HG03457 (cell line): ENCODE results near the gene ARID5B.
A peak's percentile ranks its signal among the peaks of the same experiment; 100 is the strongest.

ENCODE experiments used
- ATAC-seq: cut with Tn5 transposase; IDR thresholded peaks from one replicate; pipeline ENCODE4 v1.9.1; 2021; ENCODE audit warnings: moderate number of reproducible peaks; ENCODE audit not compliant: unreplicated experiment

ARID5B gene

DNA sequence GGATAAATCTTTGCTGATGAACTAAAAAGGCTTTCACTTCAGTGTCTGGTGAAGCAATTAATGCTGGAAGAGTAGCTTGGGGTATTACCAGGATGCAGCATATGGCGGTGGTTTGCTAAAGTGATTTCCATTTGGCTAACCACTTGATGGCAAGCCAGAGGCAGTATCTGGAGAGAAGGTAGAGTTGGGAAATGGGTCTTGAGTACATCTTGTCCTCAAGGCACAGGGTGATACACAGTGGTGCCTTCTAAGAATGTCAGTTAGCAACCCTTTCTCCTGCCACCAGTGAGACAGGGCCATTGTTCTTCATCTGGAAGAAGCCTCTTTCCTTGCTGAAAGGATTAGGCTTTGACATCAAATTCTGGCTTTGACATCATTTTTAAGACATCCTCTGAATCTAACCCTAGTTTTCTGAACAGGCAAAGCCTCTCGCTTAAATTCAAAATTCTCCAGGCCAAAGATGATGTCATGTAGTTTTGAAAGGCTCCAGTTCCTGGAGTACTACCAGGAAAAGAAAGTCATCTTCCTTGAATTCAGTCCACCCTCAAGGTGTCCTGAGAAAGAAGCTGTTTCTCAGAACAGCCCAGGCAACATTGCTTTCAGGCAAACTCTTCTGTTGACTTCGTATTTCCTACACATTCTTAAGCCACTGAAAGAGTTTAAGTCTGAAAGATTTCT is 162.4 kb downstream of the ARID5B start:
- ATAC-seq, result no peak

DNA sequence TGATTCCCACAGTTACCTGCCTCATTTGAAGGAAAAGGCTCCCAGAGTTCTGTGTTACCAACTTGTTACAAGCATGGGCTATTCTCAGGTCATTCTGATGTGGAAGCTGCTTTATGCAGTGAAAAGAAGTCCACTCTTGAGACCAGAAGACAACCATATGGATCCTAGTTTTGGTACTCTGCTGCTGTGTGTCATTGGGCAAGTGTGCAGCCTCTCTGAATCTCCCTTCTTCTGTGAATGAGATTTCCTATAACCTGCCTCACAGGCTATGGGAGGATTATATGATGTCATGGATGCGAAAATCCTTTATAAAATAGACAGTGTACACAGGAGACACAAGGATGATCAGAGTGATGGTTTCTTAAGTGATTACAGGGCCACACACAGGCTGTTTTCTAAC is 166.1 kb downstream of the ARID5B start:
- ATAC-seq, result no peak

DNA sequence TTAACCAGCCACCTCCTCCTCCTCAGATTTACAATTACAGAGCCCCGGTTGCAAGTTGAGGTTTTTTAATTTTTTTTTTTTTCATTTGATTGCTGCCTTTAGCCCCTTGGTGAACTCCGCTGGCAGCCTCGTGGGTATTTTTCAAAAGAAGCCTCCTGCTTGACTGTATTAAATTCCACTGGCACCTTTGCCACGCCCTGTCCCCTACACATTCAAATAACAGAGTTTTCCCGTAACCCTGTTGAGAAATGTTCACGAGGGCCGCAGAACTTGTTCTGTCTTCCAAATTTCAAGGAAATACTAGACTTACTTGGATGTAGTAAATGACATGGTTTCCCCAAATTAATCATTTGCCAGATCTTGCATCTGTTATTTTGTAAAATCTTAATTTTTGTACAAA is 167.0 kb downstream of the ARID5B start:
- ATAC-seq, result no peak

DNA sequence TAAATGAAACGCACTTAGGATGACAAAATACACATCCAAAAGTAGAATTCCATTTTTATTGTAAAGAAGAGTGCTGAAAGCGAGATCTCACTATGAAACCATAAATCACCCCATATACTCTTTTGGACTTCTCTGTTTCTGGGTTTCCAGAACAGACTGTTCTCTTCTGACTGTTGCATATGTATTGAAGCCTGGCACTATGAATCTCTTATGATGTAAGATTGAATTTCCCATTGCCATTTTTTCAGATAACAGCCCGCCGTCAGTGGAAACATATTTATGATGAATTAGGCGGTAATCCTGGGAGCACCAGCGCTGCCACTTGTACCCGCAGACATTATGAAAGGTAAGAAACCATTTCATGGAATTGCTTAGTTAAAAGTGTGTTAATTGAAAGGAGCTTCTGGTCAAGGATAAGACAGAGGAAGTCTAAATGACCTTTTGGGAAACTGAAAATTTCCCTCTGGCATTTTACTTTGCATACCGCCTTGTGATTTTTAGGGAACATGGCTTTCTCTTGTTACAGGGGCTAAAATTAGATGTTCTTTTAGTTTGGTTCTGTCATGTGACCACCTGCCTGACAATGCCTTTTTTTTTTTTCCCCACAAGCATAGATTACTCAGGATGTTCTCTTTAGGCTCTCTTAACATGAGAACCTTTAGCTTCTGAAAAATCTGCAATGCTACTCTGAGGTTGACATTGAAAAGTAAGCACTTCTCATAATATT is 168.1 kb downstream of the ARID5B start:
- no peak for ATAC-seq

DNA sequence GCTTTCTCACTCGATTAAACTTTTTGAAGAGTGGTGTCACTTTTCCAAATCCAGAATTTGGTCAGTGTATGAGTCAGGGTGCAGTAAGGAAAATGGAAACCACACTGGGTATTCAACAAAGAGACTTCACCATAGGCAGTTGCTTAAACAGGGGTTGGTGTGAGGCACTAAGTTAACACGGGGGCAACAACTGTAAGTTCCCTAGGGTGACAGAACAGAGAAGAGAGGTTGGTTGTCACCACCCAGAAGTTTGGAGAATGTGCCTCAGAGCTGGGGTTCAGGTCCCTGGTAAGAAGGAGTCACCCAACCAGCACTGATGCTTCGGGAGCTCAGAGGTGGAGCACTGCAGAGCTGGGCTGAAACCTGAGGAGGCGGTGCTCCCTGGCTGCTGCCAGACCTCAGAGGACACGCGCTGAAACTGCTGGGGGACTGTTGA is 170.4 kb downstream of the ARID5B start:
- no peak for ATAC-seq

DNA sequence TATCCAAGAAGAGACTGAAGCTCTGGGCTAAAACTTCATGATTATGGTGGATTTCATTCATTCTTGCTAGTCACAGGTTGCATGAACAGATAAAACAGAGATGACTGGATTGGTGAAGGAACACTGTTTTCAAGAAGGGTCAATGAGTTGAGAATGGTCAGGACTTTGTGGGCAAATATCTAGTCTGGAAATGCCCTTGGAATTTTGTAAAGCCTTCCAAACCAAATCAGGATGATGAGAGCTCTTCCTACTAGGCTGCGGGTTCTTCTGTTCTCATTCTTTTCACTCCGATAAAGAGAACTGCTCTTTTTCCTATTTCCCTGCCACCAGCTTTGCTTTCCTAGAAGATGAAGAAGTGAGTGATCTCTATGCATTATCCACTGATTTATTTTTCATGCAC is 171.4 kb downstream of the ARID5B start:
- no peak for ATAC-seq

DNA sequence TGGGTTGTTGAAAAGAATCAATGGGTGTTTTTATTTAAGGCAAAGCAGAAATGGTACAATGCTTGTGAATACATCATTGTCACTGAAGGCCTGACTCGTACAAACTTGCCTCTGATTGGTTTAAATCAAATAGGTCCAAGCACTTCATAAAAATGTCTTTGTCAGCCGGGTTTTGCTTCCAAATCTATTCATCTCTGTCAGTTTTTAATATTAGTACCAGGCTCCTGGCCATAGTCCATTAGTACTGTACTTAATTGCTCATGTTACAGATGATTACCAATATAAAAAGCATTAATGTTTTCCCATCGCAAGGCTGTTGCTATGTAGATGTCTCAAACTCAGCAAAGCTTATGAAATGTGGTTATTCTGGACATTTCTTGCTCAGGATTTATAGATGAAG is 171.9 kb downstream of the ARID5B start:
- no peak for ATAC-seq

DNA sequence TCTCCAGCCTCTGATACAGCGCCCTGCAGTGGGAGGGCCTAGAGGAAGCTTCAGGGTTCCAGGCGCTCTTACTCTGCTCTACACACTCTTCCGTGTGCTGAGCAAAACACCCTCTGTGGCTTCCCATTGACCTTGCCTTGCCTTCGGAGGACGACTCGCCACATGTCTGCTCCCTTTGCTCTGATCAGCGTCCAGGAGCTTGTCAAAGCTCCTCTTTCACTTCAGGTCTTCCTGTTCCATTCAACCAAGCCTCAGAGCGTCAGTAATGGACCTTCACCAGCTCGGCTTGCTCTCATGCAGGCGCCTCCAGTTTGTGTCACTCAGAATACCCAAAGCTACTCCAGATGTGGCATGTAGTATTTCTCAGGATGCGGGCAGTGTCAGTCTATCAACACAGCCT is 173.9 kb downstream of the ARID5B start:
- no peak for ATAC-seq

DNA sequence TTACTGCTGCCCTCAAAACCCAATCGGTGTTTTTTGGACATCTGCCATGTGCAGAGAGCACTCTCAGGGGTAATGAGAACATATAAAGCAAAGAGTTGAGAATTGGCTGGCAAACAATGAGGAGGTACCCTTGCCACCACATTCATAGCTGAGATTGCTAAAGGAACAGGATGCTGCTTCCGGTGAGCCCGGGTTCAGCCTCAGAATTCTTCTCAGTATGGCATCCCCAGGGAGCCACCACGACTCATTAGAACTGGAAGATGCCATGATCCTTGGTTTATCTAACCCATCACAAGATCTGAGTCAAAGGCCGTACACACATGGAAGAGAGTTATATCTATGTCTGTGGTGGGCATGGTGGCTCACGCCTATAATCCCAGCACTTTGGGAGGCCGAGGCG is 174.4 kb downstream of the ARID5B start:
- ATAC-seq, result no peak

DNA sequence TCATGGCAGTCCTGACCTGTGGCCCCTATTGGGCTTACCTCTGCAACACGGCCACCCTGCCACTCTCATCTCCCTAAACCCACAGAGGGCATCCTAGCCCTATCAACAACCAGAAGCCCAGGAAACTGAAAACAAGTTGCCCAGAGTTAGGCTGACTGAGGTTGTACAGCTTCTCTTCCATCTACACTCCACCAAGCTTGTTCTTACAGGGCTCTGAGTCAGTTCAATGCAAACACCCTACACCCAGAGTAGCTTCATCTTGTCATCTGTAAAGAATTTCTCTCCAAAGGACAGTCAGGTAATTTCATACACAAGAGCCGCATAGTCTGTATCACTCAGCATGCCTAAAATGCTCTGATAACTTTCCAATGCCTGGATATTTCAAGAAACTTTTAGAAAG is 175.4 kb downstream of the ARID5B start:
- ATAC-seq, result no peak

DNA sequence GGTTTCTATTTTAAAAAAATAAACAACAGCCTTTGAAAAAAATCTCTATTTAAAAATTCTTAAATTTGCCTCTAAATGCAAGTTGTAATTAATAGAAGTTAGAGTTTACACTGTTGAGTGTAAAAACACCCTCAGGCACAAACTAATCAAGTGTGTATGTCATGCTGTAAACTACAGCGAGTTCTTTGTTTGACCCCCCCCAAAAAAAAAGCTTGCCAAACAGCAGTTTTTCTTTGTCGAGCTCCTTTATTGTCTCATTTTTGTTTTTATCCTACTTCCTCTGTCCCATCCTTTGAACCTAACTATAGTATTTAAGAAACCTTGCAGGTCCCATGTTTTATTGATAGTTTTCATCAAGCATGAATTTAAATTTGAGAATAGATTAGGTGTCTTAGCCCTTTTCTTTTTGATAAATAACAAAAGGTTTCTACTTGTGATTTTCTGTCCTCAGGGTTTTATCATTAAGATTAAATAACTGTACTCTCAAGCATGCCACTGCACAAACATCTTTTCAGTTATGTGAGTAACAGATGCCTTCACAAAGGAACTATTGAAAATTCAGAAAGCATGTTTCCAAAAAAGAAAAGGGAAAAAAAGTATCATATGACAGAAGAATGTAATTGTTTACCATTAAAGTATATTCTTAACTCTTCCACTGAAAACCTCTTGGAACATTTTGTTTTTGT is 176.0 kb downstream of the ARID5B start:
- no peak for ATAC-seq

DNA sequence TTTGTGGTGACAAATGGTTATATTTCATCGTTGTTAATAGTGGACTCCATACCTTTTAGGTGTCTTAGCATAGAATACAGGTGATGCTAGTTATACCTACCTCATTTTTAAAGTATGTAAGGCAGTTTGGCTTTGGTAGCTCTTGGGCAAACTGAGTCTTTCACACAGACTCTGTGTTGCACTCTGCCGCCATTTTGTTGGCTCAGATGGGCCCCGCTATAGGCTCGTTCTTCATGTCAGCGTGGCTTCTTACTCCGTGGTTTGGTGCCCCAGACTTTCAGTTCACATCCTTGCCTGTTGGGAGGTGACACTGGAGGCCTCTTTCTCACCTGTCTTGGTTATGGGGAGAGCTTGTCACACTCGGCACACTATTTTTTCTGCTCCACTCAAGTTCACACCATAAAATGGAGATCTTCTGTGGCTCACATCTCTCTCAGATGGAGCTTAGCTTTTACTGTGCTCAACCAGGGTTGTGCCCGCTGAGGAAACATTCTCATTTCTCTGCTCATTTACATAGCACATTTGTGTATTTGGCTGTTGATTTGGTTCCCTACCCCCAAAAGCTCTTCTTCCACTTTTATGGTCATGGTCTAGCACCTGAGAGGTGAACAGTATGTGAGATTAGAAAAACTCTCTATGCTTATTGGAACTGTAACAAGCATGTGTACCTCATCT is 178.5 kb downstream of the ARID5B start:
- peak; percentile 45 for ATAC-seq

DNA sequence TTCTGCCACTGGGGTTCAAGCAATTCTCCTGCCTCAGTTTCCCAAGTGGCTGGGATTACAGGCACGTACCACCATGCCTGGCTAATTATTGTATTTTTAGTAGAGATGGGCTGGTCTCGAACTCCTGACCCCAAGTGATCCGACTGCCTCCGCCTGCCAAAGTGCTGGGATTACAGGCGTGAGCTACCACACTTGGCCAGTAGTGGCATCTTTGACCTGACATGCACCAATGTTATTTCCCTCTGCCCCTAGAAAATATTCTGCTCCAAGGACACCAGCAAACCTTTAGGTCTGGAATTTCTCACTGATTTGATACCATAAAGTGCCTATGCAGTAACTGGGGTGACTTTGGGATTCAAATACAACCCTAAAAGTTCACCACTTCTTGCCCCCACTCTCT is 179.4 kb downstream of the ARID5B start:
- ATAC-seq, result no peak

DNA sequence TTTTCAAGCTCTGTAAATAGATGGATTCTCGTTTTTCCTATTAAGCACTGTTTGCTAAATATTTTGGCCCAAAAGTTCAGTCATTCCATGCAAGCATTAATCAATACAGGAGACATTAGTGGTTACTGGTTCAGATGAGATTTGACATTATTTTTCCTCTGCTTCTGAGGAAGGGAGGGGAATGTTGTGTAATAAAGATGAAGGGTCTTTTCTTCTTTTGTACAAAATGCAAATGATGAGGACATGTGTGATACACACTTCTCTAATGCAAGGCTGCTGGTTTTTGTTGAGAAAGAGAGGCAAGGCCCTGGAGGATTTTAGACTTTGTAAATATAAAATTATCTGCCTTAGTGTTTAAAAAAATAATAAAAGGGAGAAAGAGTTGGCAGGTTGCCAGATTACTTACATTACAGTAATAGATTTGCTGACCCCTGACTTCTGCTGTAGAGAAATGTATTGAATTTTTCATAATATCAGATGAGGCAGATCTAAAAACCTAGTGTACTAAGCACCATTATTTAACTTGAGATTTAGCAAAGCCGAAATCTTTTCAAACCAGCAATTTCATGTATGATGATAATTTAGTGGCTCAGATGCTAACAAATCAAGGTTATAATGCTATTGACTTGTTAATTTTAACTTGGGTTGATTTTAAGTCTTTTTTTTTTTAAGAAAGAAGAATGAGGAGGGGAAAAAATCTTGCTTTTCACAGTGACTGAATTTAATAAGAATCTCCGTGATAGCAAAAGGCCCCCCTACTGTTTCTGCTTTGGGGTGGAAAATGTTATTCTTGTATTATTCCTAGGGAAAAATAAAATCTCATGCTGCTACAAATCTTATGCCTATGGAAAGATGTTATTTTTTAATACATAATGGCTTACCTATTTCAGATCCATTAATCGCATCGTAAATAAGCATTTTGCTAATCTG is 180.1 kb downstream of the ARID5B start:
- no peak for ATAC-seq

DNA sequence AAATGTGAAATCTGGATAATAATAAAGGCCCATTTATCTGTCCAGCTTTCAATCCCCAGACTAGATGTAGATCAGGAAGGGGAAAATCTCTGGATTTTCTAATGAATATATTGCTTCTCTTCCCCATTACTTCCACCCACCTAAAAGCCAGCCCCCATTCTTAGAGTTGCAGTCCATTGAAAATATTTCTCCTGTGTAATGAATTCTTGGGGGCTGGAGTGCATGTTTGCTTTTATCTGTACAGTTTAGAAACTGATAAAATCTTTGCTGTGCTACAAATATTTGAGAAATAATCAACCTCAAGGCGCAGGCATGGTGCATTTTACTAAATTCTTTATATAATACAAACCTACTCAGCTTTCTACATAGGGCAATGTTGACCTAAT is 180.8 kb downstream of the ARID5B start:
- no peak for ATAC-seq

DNA sequence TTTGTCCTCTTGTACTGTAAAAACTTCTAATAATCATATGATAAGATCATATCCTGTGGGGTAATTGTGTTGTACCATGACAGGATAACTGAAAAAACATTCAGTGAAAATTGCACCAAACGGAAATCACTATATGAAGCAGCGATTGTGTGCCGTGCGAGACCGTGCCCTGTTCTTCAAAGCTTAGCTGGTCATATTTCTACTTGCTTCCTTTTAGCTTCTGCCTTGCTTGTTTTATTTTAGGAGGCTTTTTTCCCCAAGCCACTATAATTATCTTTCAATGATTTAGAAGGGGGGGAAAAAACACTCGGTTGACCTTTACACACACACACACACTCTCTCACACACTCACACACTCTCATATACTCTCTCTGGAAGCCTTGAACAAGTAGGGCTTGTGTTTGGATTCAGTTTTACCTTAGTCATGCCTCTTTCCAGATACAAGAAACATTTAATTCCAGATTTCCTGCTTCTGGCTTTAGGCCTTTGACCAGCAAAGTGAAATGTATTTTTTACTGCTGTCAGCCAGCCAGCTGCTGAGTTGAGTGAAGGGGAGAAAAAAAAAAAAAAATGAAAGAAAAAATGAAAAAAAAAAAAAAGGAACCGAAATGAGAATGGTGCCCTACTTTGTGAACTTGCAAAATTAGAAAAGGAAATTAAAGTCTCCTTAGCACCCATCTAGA is 181.4 kb downstream of the ARID5B start:
- ATAC-seq, result peak; percentile 30

DNA sequence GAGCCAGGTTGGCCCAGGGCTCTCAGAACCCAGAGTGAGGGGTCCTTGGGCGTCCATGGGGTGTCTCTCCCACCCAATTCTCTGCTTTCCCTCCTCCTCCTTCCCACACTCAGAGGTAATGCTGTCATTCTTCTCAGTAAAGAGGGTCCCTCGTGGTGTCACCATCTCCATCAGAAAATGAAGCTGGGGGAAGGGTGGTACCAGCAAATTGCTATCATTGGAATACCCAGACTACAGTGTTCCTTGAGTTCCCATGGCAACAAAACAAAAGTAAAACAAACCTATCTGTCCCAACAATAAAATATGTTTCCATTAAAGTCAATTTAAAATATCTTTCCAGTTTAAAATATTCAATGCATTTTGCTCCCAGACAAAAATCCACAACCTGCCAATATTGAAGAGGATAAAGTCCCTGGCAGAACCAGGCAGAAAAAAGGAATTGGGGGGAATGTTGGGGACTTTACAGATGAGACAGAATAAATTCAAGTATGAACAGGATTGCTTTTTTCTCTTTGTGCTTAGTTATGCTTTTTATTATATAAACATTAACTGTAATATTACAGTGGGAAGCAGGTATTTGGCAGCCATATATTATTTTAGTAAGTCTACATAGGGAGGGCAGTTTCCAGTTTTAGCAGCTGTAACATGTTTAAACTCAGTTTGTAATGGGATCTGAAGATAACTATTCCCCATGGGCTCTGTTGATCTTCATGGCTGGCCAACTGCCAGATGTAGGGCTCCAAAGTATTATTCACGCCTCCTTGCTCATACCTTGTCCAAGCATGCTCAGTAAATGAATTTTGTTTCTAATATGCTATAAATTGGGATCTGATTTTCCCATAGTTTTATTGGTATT is 182.1 kb downstream of the ARID5B start:
- ATAC-seq, result no peak

DNA sequence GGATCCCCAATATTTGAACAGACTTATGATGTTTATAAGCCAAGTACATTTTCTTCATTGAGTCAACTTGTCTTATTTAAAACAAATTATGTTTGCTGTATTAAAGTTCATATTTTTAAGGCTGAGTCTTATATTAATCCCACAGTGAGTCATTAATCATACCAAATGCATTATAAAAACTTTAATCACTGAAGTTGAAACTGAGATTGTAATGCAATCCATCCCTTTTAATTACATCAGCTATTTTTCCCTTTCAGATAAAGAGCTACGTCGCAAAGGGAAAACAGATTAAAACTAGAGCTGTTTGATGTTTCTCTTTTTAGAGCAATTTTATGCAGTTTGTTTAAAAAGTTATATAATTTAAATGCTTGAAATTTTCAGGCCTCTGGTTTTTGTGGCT is 183.0 kb downstream of the ARID5B start:
- no peak for ATAC-seq

DNA sequence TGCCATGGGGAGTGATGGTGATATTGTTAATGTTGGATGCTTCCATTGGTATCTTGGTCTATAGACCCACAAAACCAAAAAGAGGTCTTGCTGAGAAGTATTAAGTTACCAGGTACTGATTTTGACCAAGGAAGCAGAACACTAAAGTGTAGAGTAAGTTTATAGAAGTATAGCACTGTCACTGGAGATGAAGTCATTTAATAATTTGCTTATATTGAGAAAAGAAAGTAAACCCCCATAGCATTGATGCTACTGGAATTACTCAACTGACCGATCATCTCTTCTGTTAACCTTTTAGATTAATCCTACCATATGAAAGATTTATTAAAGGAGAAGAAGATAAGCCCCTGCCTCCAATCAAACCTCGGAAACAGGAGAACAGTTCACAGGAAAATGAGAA is 183.9 kb downstream of the ARID5B start:
- no peak for ATAC-seq
